Mesenchymal stem cell (in vitro differentiated cells and primary cell): ENCODE data around the gene TTC6. TPM values are rescaled to one million over a fixed set of nuclear protein-coding genes. Genes with fewer than 3 reads are reported as not detected.
A peak's percentile ranks its signal among the peaks of the same experiment; 100 is the strongest.

ENCODE experiments used
- DNase-seq: peaks from one replicate; pipeline ENCODE4 v3.0.0-alpha.2; 2013
- H2AFZ ChIP-seq: one replicate; pipeline ENCODE4 v1.6.1; 2013; ENCODE audit warnings: low read depth, mild to moderate bottlenecking, control low read depth, inconsistent platforms, low read length, moderate library complexity
- H2AK5ac ChIP-seq: 2 replicates; pipeline ENCODE4 v1.6.1; 2013; ENCODE audit warnings: low read length, moderate library complexity, mild to moderate bottlenecking, inconsistent platforms; ENCODE audit not compliant: severe bottlenecking
- H2BK120ac ChIP-seq: one replicate; pipeline ENCODE4 v1.6.1; 2013; ENCODE audit warnings: low read depth, mild to moderate bottlenecking, inconsistent platforms, low read length, moderate library complexity
- H2BK12ac ChIP-seq, 2 experiments: one replicate each; pipeline ENCODE4 v1.6.1; 2013; ENCODE audit warnings: inconsistent platforms in 2 of 2, low read length in 2 of 2, mild to moderate bottlenecking in 2 of 2, moderate library complexity in 2 of 2, control low read depth in 1 of 2
- H2BK15ac ChIP-seq: one replicate; pipeline ENCODE4 v1.6.1; 2013; ENCODE audit warnings: mild to moderate bottlenecking, low read depth, inconsistent platforms; ENCODE audit not compliant: poor library complexity, severe bottlenecking
- H2BK5ac ChIP-seq: 2 replicates; pipeline ENCODE4 v1.6.1; 2013; ENCODE audit warnings: low read depth, mild to moderate bottlenecking, low read length, control low read depth, inconsistent platforms; ENCODE audit not compliant: poor library complexity, severe bottlenecking
- H3K14ac ChIP-seq, 2 experiments: one replicate each; pipeline ENCODE4 v1.6.1; 2013; ENCODE audit warnings: inconsistent platforms in 2 of 2, low read length in 2 of 2, control low read depth in 1 of 2, mild to moderate bottlenecking in 1 of 2, moderate library complexity in 1 of 2
- H3K18ac ChIP-seq, 2 experiments: one replicate each; pipeline ENCODE4 v1.6.1; 2013; ENCODE audit warnings: inconsistent platforms in 2 of 2, low read length in 2 of 2, control low read depth in 1 of 2, low read depth in 1 of 2, mild to moderate bottlenecking in 1 of 2
- H3K23ac ChIP-seq, 2 experiments: one replicate each; pipeline ENCODE4 v1.6.1; 2013; ENCODE audit warnings: inconsistent platforms in 2 of 2, low read length in 2 of 2, mild to moderate bottlenecking in 2 of 2, moderate library complexity in 2 of 2, control low read depth in 1 of 2
- H3K27ac ChIP-seq: 2 replicates; pipeline ENCODE4 v1.5.1; 2013; ENCODE audit warnings: mild to moderate bottlenecking, moderate library complexity, low read length, control low read depth, inconsistent platforms; ENCODE audit not compliant: poor library complexity, severe bottlenecking
- H3K27me3 ChIP-seq, 2 experiments: 2 replicates each; pipeline versions ENCODE4 v1.6.1 to v1.7.0; 2013; ENCODE audit warnings: low read length in 2 of 2, mild to moderate bottlenecking in 2 of 2, moderate library complexity in 2 of 2, control low read depth in 1 of 2, inconsistent platforms in 1 of 2; ENCODE audit not compliant: control insufficient read depth in 1 of 2, insufficient read depth in 1 of 2
- H3K36me3 ChIP-seq, 2 experiments: 2 replicates each; pipeline versions ENCODE4 v1.6.1 to v1.7.0; 2013; ENCODE audit warnings: low read length in 2 of 2, control low read depth in 1 of 2, inconsistent platforms in 1 of 2, low read depth in 1 of 2, mild to moderate bottlenecking in 1 of 2; ENCODE audit not compliant: insufficient read depth in 2 of 2, control insufficient read depth in 1 of 2
- H3K4ac ChIP-seq, 2 experiments: one replicate each; pipeline ENCODE4 v1.6.1; 2013; ENCODE audit warnings: inconsistent platforms in 2 of 2, low read length in 2 of 2, mild to moderate bottlenecking in 2 of 2, moderate library complexity in 2 of 2, control low read depth in 1 of 2, low read depth in 1 of 2
- H3K4me1 ChIP-seq: 2 replicates; pipeline ENCODE4 v1.6.1; 2013; ENCODE audit warnings: low read depth, low read length, control low read depth; ENCODE audit not compliant: control insufficient read depth, insufficient read depth
- H3K4me2 ChIP-seq: 2 replicates; pipeline ENCODE4 v1.6.1; 2013; ENCODE audit warnings: low read length, mild to moderate bottlenecking, inconsistent platforms; ENCODE audit not compliant: poor library complexity, severe bottlenecking
- H3K4me3 ChIP-seq, 2 experiments: 2 replicates each; pipeline versions ENCODE4 v1.5.1 to v1.7.0; 2013; ENCODE audit warnings: low read length in 2 of 2, mild to moderate bottlenecking in 2 of 2, control low read depth in 1 of 2, low read depth in 1 of 2; ENCODE audit not compliant: insufficient read depth in 1 of 2
- H3K79me1 ChIP-seq: replicated peaks from 2 replicates; pipeline ENCODE4 v1.6.1; 2013; ENCODE audit warnings: mild to moderate bottlenecking, control low read depth, low read length, inconsistent platforms; ENCODE audit not compliant: poor library complexity, severe bottlenecking
- H3K9ac ChIP-seq: 2 replicates; pipeline ENCODE4 v1.7.0; 2013; ENCODE audit warnings: mild to moderate bottlenecking, low read length, moderate library complexity
- H3K9me3 ChIP-seq: 2 replicates; pipeline ENCODE4 v1.7.0; 2013; ENCODE audit warnings: mild to moderate bottlenecking, low read length; ENCODE audit not compliant: control insufficient read depth
- H4K8ac ChIP-seq: one replicate; pipeline ENCODE4 v1.6.1; 2013; ENCODE audit warnings: inconsistent platforms, mild to moderate bottlenecking, low read length, moderate library complexity
- H4K91ac ChIP-seq: one replicate; pipeline ENCODE4 v1.6.1; 2013; ENCODE audit warnings: mild to moderate bottlenecking, low read length, inconsistent platforms
- WGBS: methylation state at CpG from one replicate; pipeline ENCODE4 v1.1.7; 2013; ENCODE audit warnings: mixed read lengths; 5-methylcytosine and 5-hydroxymethylcytosine counted together
- polyA plus RNA-seq, 2 experiments: library from polyadenylated mRNA; stranded (reverse); fragments of 200-250 nt; gene quantifications; one replicate each; pipeline ENCODE4 v1.2.3, GENCODE V29; 2013

The TTC6 gene
- 0.04 TPM for polyA plus RNA-seq (2013, experiment 1 of 2)
- 0.03 TPM for polyA plus RNA-seq (2013, experiment 2 of 2)

GRCh38 chr14:37594971-37595808 is at the start of gene TTC6, which contains the start of gene FOXA1:
Gene TTC6 (plus strand): TSS chr14:37595629. CDS start chr14:37622065, 26,436 bp downstream.
Gene FOXA1 (minus strand): TSS chr14:37595249. CDS start chr14:37594972, 277 bp downstream.
- H3K9me3 ChIP-seq = peaks cover 3% of the 10 kb centered on the region
- peak within 1 kb of the TSS in 1 of 2 experiments; percentile 48 for H3K18ac ChIP-seq
- H2BK12ac ChIP-seq = no peak within 1 kb of the TSS
- H3K36me3 ChIP-seq = peaks cover 0 to 4% of the 10 kb centered on the region in 2 experiments
- H3K79me1 ChIP-seq = no peaks in the 10 kb centered on the region
- H4K91ac ChIP-seq = no peak within 1 kb of the TSS
- no peak within 1 kb of the TSS for H3K4ac ChIP-seq
- H2AK5ac ChIP-seq = no peak within 1 kb of the TSS
- H3K4me1 ChIP-seq = peaks cover 45% of the 10 kb centered on the region
- H3K14ac ChIP-seq = no peak within 1 kb of the TSS
- no peak within 1 kb of the TSS for H4K8ac ChIP-seq
- H2AFZ ChIP-seq = no peak within 1 kb of the TSS
- peak within 1 kb of the TSS; percentile 97 for H3K4me2 ChIP-seq
- WGBS = 2% methylated on average over 58 of the region's 92 CpGs
- no peak within 1 kb of the TSS for H2BK15ac ChIP-seq
- no peak within 1 kb of the TSS for H2BK5ac ChIP-seq
- no peak within 1 kb of the TSS for H2BK120ac ChIP-seq
- no peak within 1 kb of the TSS for H3K27ac ChIP-seq
- H3K27me3 ChIP-seq = peaks cover 82 to 83% of the 10 kb centered on the region in 2 experiments
- peak within 1 kb of the TSS; percentile 54 to 76 for H3K4me3 ChIP-seq
- peak; percentile 47 for DNase-seq
- H3K23ac ChIP-seq = no peak within 1 kb of the TSS
- H3K9ac ChIP-seq = peak within 1 kb of the TSS; percentile 36

GRCh38 chr14:37546621-37547447 is 48.6 kb upstream of the TTC6 start:
- Histone ChIP-seq H3K4me2 (no peak overlapping the region), H3K18ac (no peak overlapping the region), H3K4me1 (no peaks in the 10 kb centered on the region), H3K14ac (no peak overlapping the region), H3K4me3 (no peak overlapping the region), H3K27me3 (no peaks in the 10 kb centered on the region), H3K9me3 (no peaks in the 10 kb centered on the region), H3K9ac (no peak overlapping the region), H2BK5ac (no peak overlapping the region), H3K79me1 (no peaks in the 10 kb centered on the region), H2AK5ac (no peak overlapping the region), H2BK15ac (no peak overlapping the region), H4K91ac (no peak overlapping the region), H2BK120ac (no peak overlapping the region), H3K4ac (no peak overlapping the region), H2AFZ (no peak overlapping the region), H3K27ac (no peak overlapping the region), H3K23ac (no peak overlapping the region), H2BK12ac (no peak overlapping the region), H3K36me3 (no peaks in the 10 kb centered on the region), H4K8ac (no peak overlapping the region)
- WGBS = 34% methylated on average over 4 of the region's 6 CpGs
- DNase-seq = peak; percentile 47

- H2AFZ ChIP-seq = no peak overlapping the region
- H3K18ac ChIP-seq = no peak overlapping the region
- DNase-seq = no peak
- H3K4ac ChIP-seq = no peak overlapping the region
- no peaks in the 10 kb centered on the region for H3K79me1 ChIP-seq
- H3K23ac ChIP-seq = no peak overlapping the region
- no peak overlapping the region for H3K9ac ChIP-seq
- H3K4me2 ChIP-seq = no peak overlapping the region
- no peaks in the 10 kb centered on the region for H3K36me3 ChIP-seq
- 75% methylated on average over 2 of the region's 5 CpGs for WGBS
- peaks cover 3% of the 10 kb centered on the region for H3K9me3 ChIP-seq
- no peaks in the 10 kb centered on the region for H3K27me3 ChIP-seq
- no peak overlapping the region for H4K91ac ChIP-seq
- no peak overlapping the region for H2BK5ac ChIP-seq
- no peak overlapping the region for H4K8ac ChIP-seq
- H3K14ac ChIP-seq = no peak overlapping the region
- H2BK15ac ChIP-seq = no peak overlapping the region
- no peak overlapping the region for H3K4me3 ChIP-seq
- no peaks in the 10 kb centered on the region for H3K4me1 ChIP-seq
- no peak overlapping the region for H2BK120ac ChIP-seq
- H2AK5ac ChIP-seq = no peak overlapping the region
- no peak overlapping the region for H2BK12ac ChIP-seq
- H3K27ac ChIP-seq = no peak overlapping the region
Measured at GRCh38 chr14:37550511-37550910, 44.9 kb upstream of the TTC6 start.

GRCh38 chr14:37551119-37551518 is 44.3 kb upstream of the TTC6 start:
- H3K36me3 ChIP-seq = no peaks in the 10 kb centered on the region
- no peak overlapping the region for H3K27ac ChIP-seq
- no peak overlapping the region for H2BK15ac ChIP-seq
- no peak overlapping the region for H3K4me3 ChIP-seq
- no peak overlapping the region for H3K18ac ChIP-seq
- H2AFZ ChIP-seq = no peak overlapping the region
- no peak overlapping the region for H4K8ac ChIP-seq
- H3K9ac ChIP-seq = no peak overlapping the region
- H3K4ac ChIP-seq = no peak overlapping the region
- H4K91ac ChIP-seq = no peak overlapping the region
- WGBS = no CpG with 5 or more reads among the region's 1 CpG
- H3K27me3 ChIP-seq = no peaks in the 10 kb centered on the region
- H3K9me3 ChIP-seq = peaks cover 3% of the 10 kb centered on the region
- H3K4me2 ChIP-seq = no peak overlapping the region
- no peak overlapping the region for H2BK12ac ChIP-seq
- H2BK5ac ChIP-seq = no peak overlapping the region
- H3K23ac ChIP-seq = no peak overlapping the region
- no peak overlapping the region for H2AK5ac ChIP-seq
- H3K4me1 ChIP-seq = no peaks in the 10 kb centered on the region
- no peak for DNase-seq
- H2BK120ac ChIP-seq = no peak overlapping the region
- H3K14ac ChIP-seq = no peak overlapping the region
- no peaks in the 10 kb centered on the region for H3K79me1 ChIP-seq
